HUES48 (cell line): ENCODE data around the gene TSC2.
"Not testable (repeated sequence)": the region's sequence is repeated elsewhere in the genome, so short reads cannot be mapped to it uniquely, and the experiment has no call there.

Experiments used
- H3K27ac ChIP-seq: one replicate; pipeline ENCODE4 v1.7.0; 2013; ENCODE audit warnings: low read depth, low read length, inconsistent platforms
- H3K27me3 ChIP-seq: 2 replicates; pipeline ENCODE4 v1.6.1; 2013; ENCODE audit warnings: mild to moderate bottlenecking, low read length; ENCODE audit not compliant: control insufficient read depth, insufficient read depth
- H3K36me3 ChIP-seq: 2 replicates; pipeline ENCODE4 v1.6.1; 2013; ENCODE audit warnings: low read length; ENCODE audit not compliant: control insufficient read depth, insufficient read depth
- H3K4me1 ChIP-seq: 2 replicates; pipeline ENCODE4 v1.6.1; 2013; ENCODE audit warnings: mild to moderate bottlenecking, low read length; ENCODE audit not compliant: control insufficient read depth, insufficient read depth
- H3K4me3 ChIP-seq: 2 replicates; pipeline ENCODE4 v1.5.1; 2013; ENCODE audit warnings: mild to moderate bottlenecking, low read depth, low read length
- H3K9ac ChIP-seq: 2 replicates; pipeline ENCODE4 v1.6.1; 2013; ENCODE audit warnings: mild to moderate bottlenecking, low read depth, low read length, moderate library complexity
- H3K9me3 ChIP-seq: 2 replicates; pipeline ENCODE4 v1.6.1; 2013; ENCODE audit warnings: low read length; ENCODE audit not compliant: control insufficient read depth, insufficient read depth

The TSC2 gene

DNA sequence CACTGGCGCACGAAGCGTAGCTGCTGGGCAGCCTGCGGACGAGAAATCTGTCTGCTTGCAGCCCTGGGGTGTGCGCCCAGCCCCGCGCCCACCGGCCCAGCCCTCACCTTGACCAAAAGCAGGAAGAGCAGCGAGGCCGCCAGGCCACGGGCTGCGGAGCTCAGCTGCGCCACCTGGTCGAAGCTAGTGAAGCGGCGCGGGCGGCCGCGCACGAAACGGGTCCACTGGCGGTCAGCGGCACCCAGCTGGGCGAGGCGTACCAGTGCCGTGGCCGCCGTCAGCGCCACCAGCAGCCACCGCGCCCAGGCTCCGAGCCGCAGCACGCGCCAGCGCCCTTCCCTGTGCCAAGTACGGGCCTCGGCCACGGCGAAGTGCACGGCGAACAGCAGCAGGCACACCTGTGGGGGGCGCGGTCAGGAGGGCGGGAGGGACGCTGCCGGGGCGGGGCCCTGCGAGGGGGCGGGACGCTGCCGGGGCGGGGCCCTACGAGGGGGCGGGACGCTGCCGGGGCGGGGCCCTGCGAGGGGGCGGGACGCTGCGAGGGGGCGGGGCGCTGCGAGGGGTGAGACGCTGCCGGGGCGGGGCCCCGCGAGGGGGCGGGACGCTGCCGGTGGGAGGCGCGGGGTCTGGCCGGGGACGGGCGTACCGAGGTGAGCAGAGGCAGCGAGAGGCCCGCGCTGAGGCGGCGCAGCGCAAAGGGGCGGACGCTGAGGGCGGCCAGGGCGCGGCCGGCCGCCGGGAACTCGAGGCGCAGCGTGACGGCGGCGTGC, 43.2 kb downstream of the TSC2 start:
- H3K36me3 ChIP-seq, result peaks cover 44% of the 10 kb centered on the region
- peak overlapping the region; percentile 28 for H3K27ac ChIP-seq
- H3K4me3 ChIP-seq, result peak overlapping the region; percentile 64
- no peaks in the 10 kb centered on the region for H3K27me3 ChIP-seq
- H3K4me1 ChIP-seq, result peaks cover 4% of the 10 kb centered on the region; the same call in 1 of the 2 replicates
- H3K9ac ChIP-seq, result peak overlapping the region; percentile 56
- H3K9me3 ChIP-seq, result no peaks in the 10 kb centered on the region

DNA sequence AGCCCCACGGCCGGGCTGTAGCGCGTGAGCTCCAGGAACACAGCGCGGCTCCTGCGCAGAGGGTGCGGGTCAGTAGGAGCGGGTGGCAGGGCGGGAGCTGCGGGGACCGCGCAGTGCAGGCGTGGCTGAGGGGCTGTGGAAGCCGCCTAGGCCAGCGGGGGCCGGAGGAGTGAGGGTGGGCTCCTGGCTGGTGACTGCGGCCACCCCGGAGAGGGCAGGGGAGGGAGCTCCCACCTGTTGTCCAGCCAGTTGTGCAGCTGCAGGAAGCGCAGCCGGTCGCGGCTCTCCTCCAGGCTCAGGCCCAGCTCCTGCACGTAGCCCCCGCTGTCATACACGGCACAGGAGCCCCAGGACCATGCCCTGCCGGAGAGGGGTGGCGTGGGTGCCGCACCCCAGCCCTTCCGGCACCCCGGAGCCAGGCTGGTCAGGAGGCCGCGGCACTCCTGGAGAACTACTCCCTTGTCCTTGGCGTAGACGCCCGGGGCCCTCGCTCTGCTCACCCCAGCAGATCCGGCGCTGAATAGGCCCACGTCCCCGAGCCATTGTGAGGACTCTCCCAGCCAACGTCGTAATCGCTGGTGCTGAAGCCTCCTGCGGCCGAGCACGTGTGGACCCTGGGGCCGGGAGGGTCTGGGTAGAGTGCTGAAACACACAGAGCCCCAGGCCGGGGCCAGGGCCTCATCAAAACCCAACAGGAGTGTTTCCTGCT, 43.9 kb downstream of the TSC2 start:
- Histone ChIP-seq H3K9me3 (no peaks in the 10 kb centered on the region), H3K4me3 (peak overlapping the region; percentile 64), H3K36me3 (peaks cover 41% of the 10 kb centered on the region), H3K9ac (peak overlapping the region; percentile 56), H3K27ac (peak overlapping the region; percentile 28), H3K27me3 (no peaks in the 10 kb centered on the region), H3K4me1 (peaks cover 4% of the 10 kb centered on the region; the same call in 1 of the 2 replicates)

DNA sequence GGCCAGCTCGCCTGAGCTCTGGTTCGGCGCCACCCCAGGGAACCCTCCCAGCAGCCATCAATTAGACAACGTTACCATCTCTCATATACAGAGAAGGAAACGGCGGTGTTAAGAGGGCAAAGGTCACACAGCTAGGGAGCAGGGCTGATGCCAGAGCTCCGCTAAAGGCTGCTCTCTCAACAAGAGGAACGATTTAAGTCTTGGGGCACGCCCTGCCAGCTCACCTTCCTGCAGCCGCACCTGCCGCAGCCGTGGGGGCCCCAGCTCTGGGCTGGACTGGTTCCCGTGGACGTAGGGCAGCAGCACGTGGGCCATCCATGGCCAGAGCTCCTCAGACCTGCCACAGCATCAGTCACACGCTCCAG, 44.5 kb downstream of the TSC2 start:
- Histone ChIP-seq H3K9ac (no peak overlapping the region), H3K36me3 (peaks cover 38% of the 10 kb centered on the region), H3K9me3 (no peaks in the 10 kb centered on the region), H3K4me3 (no peak overlapping the region), H3K27me3 (no peaks in the 10 kb centered on the region), H3K4me1 (peaks cover 4% of the 10 kb centered on the region; the same call in 1 of the 2 replicates), H3K27ac (no peak overlapping the region)

DNA sequence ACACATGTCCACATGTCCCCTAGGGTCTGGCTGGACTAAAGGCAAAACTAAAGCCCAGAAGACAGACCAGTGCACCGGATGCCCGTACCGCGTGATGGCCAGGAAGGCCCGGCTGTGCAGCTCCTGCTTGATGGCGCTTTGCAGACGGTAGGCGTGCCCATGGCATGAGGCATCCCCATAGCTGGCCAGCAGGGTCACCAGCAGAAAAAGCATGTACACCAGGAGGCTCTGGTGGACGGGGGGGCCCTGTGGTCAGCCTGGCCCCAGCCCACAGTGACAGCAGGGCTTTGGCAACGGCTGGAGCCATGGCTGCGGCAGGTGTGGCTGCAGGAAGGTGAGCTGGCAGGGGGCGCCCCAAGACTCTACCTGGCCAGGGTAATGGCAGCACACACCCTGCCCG, 45.1 kb downstream of the TSC2 start:
- no peak overlapping the region for H3K4me3 ChIP-seq
- peaks cover 34% of the 10 kb centered on the region for H3K36me3 ChIP-seq
- no peak overlapping the region for H3K27ac ChIP-seq
- H3K27me3 ChIP-seq, result no peaks in the 10 kb centered on the region
- H3K4me1 ChIP-seq, result peaks cover 4% of the 10 kb centered on the region; the same call in 1 of the 2 replicates
- H3K9me3 ChIP-seq, result no peaks in the 10 kb centered on the region
- no peak overlapping the region for H3K9ac ChIP-seq

DNA sequence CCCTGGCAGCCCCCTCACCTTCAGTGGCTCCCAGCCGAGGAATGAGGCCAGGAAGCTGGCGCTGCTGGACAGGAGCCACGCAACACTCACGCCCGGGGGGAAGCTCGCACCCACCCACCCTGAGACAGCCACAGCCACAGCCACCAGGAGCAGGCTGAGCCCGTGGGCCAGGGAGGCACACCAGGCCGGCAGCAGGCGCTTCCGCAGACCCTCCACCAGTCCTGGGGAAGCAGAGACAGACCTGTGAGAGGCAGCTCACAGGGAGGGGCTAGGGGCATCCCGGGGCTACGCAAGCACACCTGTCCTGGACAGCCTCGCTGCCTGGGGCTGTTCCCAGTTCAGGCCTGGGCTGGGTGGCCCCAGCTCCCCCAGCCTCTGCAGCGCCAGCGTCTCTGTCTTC, 46.0 kb downstream of the TSC2 start:
- no peak overlapping the region for H3K27ac ChIP-seq
- no peaks in the 10 kb centered on the region for H3K27me3 ChIP-seq
- H3K9ac ChIP-seq, result no peak overlapping the region
- H3K4me3 ChIP-seq, result no peak overlapping the region
- peaks cover 4% of the 10 kb centered on the region; the same call in 1 of the 2 replicates for H3K4me1 ChIP-seq
- peaks cover 26% of the 10 kb centered on the region for H3K36me3 ChIP-seq
- no peaks in the 10 kb centered on the region for H3K9me3 ChIP-seq

DNA sequence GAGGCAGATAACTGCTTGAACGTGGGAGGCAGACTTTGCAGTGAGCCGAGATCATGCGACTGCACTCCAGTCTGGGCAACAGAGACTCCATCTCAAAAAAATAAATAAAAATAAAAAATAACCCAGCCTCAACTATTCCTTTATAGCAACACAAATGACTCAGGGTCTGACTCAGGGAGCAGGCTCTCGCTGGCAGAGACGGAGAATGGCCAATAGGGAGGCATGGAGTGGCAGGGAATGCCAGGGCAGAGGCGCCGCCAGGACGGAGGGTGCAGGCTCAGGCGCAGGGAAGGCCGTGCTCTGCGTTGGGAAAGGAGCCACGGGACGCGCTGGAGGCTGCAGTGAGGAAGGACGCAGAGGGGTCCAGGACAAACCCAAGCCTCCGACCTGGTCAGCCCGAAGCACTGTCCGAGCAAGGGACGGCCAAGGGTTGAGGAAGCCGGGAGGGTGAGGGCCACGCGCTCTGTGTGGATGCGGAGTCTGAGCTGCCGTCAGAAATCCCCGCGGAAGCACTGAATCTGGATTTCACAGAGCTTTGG, 47.6 kb downstream of the TSC2 start:
- H3K4me1 ChIP-seq, result peaks cover 4% of the 10 kb centered on the region; the same call in 1 of the 2 replicates
- no peak overlapping the region for H3K9ac ChIP-seq
- no peaks in the 10 kb centered on the region for H3K27me3 ChIP-seq
- no peak overlapping the region for H3K27ac ChIP-seq
- H3K36me3 ChIP-seq, result peaks cover 14% of the 10 kb centered on the region
- no peaks in the 10 kb centered on the region for H3K9me3 ChIP-seq
- H3K4me3 ChIP-seq, result no peak overlapping the region

DNA sequence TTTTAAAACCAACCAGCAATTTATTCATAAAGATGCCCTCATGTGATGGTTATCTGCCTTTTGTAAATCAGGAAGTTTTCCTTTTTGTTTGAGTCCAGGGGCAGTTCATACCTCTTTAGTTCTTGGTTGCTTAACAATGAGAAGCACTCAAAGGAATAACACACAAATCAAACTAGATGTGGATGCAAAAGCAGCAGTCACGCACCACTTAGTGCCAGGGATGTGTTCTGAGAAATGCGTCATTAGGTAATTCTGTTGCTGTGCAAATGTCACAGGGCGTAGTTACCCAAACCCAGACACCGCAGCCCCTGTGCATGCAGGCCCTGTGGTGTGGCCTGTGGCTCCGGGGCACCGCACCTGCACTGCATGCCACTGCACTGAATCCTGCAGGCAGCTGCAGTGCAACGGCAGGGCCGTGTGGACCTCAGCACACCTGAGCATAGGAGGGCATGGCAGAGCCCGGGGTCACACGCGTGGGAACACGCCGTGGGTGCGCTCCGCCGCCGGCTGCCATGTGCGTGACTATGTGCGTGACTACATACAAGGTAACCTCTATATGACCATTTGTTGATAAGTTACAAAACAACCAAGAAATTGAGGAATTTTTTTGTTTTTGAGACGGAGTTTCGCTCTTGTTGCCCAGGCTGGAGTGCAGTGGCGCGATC, 48.3 kb downstream of the TSC2 start:
- peaks cover 4% of the 10 kb centered on the region; the same call in 1 of the 2 replicates for H3K4me1 ChIP-seq
- H3K27ac ChIP-seq, result no peak overlapping the region
- H3K9ac ChIP-seq, result no peak overlapping the region
- no peaks in the 10 kb centered on the region for H3K9me3 ChIP-seq
- H3K36me3 ChIP-seq, result peaks cover 14% of the 10 kb centered on the region
- H3K4me3 ChIP-seq, result no peak overlapping the region
- H3K27me3 ChIP-seq, result no peaks in the 10 kb centered on the region

DNA sequence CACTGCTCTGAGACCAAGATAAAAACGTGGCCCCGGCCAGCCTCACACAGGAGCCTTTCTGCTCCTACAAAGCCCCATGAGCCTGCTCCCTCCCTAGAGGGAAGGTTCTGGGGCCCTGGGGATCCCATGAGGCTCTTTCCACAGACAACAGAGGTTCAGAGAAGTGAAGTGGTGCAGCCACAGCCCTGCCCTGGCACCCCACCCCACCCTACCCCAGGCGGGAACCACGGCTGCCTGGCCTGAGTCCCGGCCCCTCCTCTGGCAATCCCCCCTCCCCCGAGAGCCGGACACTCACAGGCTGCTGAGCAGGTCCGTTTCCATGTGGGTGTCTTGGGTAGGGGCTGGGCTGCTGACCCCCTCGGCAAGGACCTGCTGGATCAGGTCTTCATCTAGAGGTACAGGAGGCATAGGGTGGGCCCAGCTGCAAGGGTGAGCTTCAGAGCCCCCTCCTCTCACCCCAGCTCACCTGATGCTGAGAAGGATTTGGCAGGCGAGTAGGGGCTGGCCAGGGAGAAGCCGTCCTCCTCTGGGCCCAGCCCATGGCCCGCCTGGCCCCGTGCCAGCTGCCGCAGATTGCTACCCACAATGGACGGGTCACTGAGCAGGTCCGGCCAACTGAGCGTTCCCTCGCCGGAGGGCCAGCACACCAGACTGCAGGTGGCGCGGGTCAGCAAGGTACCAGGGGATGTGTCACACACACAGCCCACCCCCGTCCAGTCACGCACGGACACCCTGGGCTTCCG, 49.2 kb downstream of the TSC2 start:
- H3K27me3 ChIP-seq, result no peaks in the 10 kb centered on the region
- no peaks in the 10 kb centered on the region for H3K9me3 ChIP-seq
- peaks cover 19% of the 10 kb centered on the region for H3K36me3 ChIP-seq
- H3K4me3 ChIP-seq, result no peak overlapping the region
- H3K27ac ChIP-seq, result no peak overlapping the region
- H3K4me1 ChIP-seq, result no peaks in the 10 kb centered on the region; the same call in 1 of the 2 replicates
- no peak overlapping the region for H3K9ac ChIP-seq

DNA sequence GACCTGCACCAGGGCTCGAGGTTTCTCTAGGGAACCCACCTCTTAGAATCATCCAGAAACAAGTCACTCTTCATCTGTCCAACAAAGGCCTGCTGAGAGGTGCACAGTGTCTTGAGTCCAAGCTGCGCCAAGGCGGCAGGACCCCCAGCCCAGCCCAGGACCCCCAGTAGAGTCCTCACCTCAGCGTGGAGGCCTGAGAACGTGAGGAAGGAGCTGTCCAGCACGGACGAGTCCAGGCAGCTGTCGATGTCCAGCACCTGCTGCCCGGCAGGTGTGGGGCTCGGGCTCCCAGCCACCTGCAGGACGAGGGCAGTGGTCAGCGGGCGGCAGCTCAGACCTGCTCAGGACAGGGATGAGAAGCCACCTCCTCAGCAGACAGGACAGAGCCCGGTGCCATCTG, 49.9 kb downstream of the TSC2 start:
- H3K9me3 ChIP-seq, H3K4me3 ChIP-seq, H3K27me3 ChIP-seq, H3K9ac ChIP-seq, H3K4me1 ChIP-seq, H3K27ac ChIP-seq: not testable (repeated sequence)
- H3K36me3 ChIP-seq, result peaks cover 23% of the 10 kb centered on the region

DNA sequence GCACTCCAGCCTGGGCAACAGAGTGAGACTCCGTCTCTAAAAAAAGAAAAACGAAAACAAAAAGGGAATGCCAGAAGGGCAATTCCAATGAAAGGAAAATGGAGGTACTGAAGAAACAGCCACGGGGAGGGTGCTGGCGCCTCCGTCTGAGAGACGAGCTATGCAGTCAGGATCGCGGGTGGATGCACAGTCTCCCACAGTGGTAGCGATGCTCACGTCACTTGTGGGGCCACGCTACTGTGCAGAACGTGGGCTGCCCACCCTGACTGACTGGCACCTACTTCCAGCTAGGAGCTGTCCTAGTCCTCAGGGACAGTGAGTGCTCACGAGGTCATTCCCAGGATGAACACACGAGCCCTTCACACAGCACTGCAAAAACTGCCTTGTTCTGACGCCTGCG, 53.8 kb downstream of the TSC2 start:
- H3K27ac ChIP-seq, H3K27me3 ChIP-seq, H3K4me1 ChIP-seq, H3K9me3 ChIP-seq, H3K9ac ChIP-seq, H3K4me3 ChIP-seq: not testable (repeated sequence)
- H3K36me3 ChIP-seq, result peaks cover 12% of the 10 kb centered on the region; the same call in 1 of the 2 replicates
